Measurements from ENCODE around the gene TBC1D1.
A peak's percentile ranks its signal among the peaks of the same experiment; 100 is the strongest.

Gene TBC1D1

DNA sequence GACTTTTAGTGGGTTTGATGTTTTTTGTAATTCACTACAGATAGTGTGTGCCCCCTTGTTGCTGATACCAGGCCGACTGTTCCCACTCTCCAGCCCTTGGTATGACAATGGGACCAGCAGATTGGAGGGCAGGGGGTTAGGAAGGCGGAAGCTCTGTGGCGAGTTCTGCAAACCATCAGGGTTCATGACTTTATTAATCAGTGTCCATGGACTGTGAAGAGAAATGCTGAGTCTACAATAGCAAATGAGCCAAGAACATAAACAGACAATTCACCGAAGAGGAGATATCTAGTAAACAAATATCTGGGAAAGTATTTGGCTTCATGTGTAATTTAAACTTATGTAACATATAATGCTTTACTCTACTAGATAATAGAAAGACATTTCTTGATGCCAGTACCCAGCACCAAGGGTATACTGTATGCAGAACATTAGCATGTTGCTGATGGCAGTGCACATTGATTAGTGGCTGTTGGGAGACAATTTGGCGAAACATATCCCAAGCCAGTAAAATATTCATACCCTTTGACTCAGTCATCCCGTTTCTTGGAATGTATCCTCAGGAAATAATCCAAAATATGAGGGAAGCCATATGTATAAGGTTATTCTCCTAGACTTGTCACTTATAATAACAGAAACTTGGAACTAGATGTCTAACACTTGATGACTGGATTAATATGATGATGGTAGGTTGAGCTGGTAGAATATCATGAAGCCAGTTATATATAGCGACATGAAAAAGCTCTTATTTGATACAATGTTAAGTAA is 238.8 kb downstream of the TBC1D1 start:
- DNase-seq (ENCODE audit: low spot score), result no peak

DNA sequence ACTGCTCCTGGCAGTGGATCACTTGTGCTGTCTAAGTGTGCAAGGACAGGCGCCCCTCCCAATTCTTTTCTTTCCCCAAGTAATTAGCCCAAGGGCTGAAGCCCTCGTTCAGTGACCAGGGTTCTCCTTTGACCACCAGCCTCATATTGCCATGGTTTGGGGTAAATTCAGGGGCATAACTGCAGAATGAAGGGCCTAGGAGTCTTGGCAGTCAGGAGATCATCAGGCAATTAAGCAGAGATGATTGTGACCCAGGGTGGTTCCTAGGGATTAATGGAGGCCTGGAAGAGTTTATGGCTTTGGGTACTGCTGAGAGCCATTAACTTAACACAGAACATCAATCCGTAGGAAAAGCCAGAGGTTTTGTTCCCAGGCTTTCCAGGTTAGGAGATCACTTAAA is 240.0 kb downstream of the TBC1D1 start:
- no peak for DNase-seq (ENCODE audit: low spot score)

DNA sequence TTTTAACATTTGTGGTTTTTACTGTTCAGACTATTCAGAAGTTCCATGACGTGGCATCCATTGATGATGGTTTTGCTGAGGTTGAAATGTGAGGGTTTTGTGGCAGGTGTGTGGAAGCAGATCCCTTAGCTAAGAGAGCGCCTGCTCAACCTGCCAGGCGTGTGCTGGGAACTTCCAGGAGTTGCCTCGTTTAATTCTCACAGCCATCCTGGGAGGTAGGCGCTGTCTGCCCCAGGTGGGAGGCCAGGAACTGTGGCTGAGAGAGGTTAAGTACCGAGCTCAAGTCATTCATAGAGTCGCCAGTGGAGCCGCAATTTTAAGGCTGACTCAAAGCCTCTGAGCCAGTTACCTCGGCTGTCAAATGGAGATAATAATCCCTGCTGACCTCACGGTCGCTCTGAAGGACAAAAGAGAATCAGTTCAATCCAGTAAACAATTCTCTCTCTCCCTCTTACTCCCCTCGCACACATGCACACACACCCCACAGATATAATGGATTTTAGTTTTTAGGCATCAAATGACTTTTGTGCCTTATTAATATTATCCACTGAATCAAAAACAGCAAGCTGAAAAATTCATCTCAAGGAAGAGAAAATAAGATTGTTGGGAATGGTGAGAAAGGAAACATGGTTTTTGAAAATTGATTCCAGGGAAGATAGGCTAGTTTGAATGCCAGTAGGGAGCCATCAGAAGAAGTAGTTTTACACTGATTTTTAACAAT is 240.6 kb downstream of the TBC1D1 start:
- DNase-seq (ENCODE audit: low spot score), result no peak

DNA sequence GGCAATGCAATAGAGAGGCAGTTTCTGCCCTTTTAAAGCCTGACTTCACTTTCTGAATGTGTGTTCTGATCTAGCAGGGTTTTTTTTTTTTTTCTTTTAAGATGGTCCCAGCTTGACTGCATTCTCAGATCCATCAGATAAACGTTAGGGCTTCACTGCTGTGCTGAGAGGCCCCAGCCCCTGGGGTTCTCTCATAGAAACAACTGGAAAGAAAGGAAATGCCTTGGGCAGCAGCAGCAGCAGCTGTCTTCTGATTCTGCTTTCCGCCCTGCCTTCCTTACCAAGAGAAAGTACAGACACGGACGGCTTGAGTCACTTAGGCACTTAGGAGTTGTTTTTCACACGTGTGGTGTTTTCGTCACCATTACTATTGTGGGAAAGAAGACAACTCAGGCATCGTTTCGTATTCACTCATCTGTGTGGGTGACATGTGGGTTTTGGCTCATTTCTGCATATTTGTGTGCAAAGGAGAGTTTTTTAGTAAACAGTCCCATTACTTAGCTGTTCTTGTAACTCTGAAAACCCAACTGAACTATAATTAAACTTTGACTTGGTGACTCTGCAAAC is 241.3 kb downstream of the TBC1D1 start:
- peak; percentile 70 for DNase-seq (ENCODE audit: low spot score)

DNA sequence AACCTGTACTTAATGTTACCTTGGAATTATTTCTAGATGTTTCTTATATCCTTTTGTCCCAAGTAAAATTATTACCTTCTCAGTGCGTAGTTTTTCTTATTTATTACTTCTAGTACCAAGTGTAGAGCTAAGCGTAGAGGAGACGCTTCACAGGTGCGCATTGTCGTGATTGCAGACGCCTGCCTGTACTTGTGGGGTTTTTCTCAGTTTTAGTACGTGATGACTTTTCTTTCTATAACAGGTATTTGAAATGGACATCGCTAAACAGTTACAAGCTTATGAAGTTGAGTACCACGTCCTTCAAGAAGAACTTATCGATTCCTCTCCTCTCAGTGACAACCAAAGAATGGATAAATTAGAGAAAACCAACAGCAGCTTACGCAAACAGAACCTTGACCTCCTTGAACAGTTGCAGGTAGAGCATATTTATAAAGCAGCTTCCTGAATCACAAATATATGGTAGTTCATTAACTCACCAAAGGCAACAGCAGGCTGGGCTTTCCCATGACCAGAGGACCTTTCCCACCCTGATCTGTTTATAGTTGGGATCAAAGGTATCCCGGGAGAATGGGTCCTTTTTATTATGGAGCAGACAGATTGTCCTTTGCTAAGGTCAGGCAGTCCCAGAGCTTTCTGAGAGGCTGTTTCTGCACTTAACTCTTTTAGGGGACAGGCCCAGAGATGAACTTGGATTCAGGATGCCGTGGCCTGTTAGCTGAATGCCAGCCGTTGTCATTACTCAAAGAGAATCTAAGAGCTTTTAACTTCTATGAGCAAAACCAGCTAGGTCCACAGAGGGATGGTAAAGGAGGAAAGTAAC is 242.2 kb downstream of the TBC1D1 start:
- no peak for DNase-seq (ENCODE audit: low spot score)

DNA sequence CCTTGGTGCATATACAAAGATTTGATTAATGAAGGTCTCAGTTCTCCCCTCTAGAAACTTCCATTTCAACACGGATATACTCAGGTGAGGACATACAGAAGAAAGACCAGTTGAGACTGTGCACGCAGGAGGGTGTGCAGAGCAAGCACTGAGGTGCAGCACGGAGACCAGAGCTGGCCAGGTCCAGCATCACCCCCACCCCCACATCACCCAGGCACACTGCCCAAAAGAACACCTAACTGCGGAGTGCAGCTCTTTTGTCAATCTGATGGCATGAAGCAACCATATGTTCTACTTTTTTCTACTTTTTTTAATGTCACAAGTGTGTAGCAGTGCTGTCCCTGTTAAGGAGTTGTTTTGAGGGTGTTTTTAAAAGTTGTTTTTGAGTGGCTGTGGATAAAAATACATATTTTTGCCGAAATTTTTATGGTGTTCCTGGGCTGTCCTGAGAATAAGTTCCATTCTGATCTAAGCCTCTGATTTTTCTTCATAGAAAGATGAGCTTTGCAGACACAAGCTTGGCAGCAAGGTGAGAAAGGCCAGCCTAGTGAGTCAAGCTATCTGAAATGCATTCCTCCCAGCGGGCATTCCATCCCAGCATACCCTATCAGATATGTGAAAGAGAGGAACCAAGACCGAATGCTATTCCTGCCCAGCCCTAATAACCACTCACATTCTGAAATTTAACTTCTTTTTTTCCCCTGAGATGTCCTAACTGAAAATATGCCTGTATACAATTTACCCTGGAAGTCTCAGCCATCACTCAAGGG is 243.0 kb downstream of the TBC1D1 start:
- DNase-seq (ENCODE audit: low spot score), result no peak

DNA sequence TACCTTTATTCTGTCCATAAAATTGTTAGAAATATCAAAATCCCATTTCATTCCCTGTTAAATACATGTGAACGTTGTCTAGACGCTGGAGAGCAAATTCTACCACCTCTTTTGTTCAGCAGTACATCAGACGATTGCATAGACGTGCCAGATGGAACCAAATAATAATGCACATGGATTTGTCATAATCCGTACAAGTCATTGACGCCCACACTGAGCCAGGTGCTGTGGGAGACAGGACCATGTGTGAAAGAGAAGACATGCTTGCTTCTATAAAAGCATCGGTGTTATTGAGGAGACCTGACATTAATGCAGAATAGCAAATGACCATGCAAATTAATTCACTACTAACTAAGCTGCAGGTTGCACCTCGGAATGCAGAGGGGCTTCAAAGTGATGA is 244.3 kb downstream of the TBC1D1 start:
- peak; percentile 68 for DNase-seq (ENCODE audit: low spot score)

DNA sequence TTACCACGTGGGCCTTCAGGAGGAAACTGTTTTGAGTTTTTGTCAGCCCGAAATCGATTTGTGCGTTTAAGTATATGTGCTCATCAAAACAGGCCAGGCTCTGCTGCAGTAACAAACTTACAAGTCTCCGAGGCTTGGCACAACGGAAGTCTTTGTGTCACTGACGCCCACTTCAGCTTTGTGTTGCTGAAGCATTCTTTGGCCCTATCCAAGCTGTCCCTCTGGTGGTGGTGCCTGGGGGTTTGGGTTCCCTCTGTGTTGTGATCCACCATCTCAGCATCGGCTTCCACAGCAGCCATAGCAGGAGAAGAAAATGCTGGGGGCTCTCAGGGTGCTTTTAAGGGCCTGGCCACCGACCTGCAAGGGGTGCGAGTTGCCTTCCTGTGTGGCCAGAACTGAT is 245.7 kb downstream of the TBC1D1 start:
- DNase-seq (ENCODE audit: low spot score), result no peak

DNA sequence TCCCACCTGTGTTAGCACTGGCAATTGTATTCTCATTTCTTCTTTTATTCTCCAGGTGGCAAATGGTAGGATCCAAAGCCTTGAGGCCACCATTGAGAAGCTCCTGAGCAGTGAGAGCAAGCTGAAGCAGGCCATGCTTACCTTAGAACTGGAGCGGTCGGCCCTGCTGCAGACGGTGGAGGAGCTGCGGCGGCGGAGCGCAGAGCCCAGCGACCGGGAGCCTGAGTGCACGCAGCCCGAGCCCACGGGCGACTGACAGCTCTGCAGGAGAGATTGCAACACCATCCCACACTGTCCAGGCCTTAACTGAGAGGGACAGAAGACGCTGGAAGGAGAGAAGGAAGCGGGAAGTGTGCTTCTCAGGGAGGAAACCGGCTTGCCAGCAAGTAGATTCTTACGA is 246.2 kb downstream of the TBC1D1 start:
- no peak for DNase-seq (ENCODE audit: low spot score)

DNA sequence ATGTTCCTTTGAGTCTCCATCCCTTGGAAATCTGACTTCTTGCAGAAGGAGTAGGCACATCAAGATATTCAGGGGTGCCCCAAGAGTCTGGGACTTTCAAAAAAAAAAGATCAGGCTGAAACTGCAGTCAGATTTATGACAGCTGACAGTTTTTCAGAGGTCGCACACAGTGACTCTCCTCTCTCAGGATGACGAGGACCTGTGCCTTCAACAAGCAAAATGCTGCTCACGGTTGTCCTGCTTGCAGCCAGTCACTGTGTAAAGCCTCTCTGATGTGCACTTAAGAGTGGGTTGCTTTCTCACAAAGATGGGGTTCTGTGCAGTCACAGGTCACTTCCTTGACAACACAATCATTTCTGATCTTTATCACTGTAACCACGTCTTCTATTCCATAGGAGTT is 247.5 kb downstream of the TBC1D1 start:
- no peak for DNase-seq (ENCODE audit: low spot score)

DNA sequence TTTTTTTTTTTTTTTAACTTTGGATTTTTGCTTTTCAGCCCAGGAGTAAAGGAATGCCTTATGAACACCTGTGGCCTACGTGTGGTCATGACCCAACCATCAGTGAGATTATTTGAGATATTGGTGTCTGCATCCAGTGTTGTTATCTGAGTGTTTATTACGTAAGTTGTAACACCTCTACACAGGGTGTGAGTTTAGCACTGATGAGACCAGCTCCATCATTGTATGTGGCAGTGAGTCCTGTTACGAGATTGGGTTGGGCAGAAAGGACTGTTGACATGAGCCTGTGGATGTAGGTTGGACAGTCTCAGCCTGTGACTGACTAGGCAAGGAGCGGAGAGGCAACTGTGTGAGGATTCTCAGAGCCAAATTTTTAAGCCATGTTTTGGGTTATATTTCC is 248.3 kb downstream of the TBC1D1 start:
- DNase-seq (ENCODE audit: low spot score), result no peak

DNA sequence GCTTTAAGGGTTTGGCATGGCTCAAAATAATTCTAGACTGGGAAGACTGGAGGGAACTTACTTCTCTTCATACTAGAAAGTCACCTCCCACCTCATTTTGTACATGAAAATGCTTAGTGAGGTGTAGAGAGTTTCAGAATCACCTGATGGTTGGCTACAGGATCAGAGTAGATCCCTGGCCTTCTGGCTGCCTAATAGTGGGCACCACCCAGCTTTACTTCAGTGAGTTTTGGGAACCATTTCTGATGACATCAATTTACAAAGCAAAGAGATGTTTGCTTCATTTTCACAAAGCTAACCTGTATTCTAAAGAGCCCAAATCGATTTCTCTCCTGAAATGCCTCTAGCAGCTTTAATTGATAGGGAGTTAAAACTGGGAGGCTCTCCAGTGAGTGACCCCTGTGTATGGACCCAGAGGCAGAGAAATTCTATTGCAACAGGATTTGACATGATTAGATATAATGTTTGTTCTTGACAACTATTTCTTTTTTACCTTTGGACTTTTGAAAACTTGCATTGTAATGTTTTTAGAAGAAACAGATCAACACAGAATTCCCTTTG is 249.8 kb downstream of the TBC1D1 start:
- DNase-seq (ENCODE audit: low spot score), result no peak

DNA sequence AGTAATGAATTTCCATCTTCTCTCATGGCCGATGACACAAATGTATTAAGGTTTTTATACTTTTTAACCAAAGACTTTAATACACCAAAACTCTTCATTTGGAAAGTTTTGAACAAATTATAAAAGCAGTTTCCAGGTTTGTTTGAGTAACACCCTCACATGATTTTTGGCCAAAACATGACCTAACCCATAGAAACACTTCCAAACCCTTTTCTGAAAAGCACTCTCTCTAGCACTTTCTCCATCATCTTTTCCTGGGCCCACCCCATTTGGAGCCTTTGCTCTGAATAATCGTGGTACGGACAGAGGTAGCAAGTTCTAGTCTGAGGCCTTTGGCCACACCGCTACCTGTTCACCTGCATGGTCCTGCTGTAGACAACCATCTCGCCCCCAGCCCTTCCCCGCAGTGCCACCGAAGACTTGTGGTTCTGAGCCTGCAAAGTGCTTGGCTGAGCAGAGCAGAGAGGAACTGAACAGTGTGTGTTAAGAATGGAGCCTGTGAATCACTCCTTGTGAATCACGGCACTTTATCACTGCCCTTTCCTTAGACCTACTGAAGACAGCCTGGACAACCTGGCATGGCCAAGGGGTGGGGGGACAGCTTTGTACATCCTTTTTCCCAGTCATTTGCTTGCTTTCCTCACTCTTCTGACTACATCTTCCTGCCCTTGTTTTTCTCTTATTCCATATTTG is 251.1 kb downstream of the TBC1D1 start:
- DNase-seq (ENCODE audit: low spot score), result no peak

DNA sequence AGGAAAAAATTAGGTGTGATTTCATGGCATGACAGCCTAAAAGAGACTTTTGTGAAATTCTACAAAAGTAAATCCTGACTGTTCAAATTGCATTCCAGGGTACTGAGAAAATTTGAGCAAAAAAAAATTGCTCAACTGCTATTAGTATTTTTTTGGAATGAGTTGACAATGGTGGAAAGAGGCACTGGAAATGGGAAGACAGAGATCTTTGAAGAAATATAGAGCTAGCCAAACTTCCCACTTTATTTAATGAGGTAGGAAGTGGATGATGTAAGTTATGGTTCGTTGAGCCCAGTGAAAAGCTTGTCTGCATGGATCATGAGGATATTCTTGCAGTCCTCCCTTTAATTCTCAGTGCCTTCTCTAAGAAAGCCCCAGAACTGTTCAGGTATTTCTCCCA is 253.1 kb downstream of the TBC1D1 start:
- DNase-seq (ENCODE audit: low spot score), result no peak

DNA sequence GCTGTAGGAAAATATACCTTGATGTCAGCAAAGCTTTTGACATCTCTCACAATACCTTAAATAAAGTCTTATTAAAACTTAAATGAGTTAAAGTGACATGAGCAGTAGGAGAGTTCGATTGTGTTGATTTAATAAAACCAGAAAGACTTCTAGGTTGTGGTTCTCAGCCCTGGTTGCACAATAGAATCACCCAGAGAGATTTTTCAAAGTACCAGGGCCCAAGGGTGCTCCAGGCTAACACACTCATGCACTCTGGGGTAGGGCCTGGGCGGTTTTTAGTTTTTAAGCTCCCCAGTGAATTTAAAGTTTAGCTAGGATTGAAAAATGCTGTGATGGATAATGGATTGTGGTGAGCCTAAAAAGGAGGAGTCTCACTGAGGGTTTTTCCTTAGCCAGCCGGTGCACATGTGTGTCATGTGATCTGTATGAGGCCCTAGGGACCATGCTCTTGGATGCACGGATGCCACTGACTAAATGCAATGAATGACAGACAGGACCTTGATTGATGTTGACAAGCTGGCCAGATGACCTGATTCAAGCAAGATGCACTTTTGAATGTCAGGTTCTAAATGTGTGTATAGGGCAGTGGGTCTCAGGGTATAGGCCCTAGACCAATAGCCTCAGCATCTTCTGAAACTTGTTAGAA is 254.3 kb downstream of the TBC1D1 start:
- no peak for DNase-seq (ENCODE audit: low spot score)

DNA sequence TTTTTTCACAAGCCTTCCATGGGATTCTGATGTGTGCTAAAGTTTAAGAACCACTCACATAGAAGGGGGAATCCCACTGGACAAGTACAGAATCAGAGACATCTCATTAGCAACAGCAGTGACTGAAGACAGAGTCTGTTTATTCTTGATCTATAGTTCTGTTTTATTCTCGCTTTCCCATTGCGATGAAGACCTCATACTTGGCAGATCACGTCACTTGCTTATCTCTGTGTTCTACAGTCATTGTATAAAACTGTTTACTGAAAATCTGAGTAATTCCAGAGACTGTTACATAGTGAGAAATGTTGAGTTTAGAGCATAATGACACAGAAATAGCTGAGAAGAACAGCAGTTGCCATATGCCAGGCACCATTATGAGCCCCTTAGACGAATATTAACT is 254.9 kb downstream of the TBC1D1 start:
- no peak for DNase-seq (ENCODE audit: low spot score)

DNA sequence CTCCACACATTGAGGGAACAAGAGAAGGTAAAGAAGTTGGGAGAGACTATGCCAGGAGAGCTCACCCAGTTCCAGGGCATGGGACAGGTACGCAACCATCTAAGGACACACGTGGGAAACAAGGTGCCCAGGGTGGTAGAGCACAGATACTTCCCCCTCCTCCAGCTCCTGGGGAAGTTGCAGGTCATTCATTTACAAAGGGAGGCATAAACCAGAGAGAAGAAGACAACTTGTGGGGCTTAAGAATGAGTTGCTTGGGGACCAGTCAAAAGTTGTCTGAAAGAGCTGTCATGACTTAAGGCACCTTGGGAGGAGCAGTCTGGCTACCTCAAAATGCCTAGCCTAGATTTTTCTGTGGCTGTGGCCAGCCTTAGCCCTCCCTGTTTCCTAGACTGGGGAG is 255.5 kb downstream of the TBC1D1 start:
- no peak for DNase-seq (ENCODE audit: low spot score)

DNA sequence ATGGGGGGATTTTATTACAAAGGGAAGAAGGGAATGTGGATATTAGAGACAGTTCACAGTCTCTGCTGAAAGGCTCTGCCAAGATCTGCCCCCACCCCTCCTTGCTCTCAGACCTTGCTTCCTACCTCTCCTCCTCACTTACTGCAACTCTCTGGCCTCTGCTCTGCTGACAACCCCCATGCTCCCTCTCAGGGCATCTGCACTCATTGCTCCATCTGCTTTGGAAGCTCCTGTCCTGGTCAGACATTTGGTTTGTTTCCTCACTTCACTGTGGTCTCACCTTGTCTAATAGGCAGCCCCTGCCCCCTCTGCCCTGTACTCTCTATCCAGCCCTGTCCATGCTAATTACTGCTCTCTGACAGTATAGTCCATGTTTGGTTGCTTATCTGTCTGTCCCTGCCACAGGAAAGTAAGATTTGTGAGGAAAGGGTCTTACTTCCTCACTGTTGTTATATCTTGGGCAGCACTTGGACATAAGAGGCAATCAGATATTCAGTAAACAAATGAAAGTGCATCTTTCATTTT is 258.6 kb downstream of the TBC1D1 start:
- no peak for DNase-seq (ENCODE audit: low spot score)

DNA sequence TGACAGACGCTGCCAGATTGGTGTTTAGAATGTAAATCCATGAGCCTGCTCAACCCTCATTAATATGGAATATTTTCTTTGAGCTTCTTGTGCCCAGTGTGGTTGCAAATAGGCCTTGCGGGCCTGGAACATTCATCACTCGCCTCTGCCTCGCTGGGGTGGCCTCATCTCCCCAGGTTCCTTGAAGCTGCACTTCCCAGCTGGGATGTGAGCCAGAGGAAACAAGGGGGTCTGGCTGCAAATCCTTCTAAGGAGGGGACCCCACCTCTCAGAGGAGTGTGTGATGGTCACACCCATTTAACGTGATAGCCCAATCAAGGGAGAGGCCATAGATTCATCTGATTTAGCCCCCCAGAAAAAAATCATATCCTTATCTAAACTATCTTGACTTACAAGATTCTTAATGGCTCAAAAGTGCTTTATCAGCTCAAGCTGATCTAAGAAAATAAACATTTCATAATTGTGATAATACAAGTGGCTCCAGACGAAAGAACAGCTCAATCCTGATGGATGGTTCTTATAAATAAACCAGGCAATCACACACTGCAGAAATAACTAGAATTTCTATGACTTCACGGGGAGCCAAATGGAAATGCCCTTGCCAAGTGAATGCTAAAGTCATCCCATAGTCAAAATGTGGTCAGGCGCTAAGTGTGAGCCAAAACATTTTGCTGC is 259.2 kb downstream of the TBC1D1 start:
- no peak for DNase-seq (ENCODE audit: low spot score)
